Measurements from ENCODE around the gene BLOC1S3.

- TF ChIP-seq POLR2AphosphoS5 (IDR thresholded peaks at IDR 0.05), result no peak
- TF ChIP-seq CTCF (IDR thresholded peaks at IDR 0.05), result no peak
- no peak for TF ChIP-seq POLR2A (IDR thresholded peaks at IDR 0.05)
These were observed 31.8 kb upstream of the BLOC1S3 start for GRCh38 chr19:45146741-45147205.

All from suprapubic skin (tissue), 4 donors.